ENCODE measurements around the gene SAPCD2.

DNA sequence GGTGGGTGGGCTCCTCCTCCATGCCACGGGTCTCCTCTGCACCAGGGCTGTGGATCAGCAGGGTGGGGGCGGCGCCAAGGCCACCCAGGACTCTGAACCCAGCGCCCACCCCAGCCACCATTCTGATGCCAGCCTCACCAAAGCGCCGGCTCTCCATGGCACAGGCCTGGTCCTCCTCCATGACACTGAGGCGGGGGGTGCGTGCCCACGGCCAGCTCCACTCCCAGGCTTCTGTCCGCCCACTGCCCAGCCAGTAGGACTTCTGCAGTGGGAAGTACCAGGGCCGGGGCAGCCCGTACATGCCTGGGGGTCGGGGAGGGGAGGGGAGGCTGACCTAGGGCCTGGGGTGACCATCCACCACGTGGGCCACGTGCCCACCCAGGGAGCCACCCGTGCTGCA is 53.9 kb downstream of the SAPCD2 start:
- TF ChIP-seq, protein P1, sequence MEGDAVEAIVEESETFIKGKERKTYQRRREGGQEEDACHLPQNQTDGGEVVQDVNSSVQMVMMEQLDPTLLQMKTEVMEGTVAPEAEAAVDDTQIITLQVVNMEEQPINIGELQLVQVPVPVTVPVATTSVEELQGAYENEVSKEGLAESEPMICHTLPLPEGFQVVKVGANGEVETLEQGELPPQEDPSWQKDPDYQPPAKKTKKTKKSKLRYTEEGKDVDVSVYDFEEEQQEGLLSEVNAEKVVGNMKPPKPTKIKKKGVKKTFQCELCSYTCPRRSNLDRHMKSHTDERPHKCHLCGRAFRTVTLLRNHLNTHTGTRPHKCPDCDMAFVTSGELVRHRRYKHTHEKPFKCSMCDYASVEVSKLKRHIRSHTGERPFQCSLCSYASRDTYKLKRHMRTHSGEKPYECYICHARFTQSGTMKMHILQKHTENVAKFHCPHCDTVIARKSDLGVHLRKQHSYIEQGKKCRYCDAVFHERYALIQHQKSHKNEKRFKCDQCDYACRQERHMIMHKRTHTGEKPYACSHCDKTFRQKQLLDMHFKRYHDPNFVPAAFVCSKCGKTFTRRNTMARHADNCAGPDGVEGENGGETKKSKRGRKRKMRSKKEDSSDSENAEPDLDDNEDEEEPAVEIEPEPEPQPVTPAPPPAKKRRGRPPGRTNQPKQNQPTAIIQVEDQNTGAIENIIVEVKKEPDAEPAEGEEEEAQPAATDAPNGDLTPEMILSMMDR (IDR thresholded peaks at IDR 0.05 in 8 of 11, conservative IDR thresholded peaks at IDR 0.05 in 3 of 11): no peak
- no peak for TF ChIP-seq POLR2A (IDR thresholded peaks at IDR 0.05)

Measured in spleen (tissue), 7 donors.